GM12874 (cell line): ENCODE data around the gene IGFL2.

Experiments used
- CTCF ChIP-seq: IDR thresholded peaks from 2 replicates; pipeline ENCODE4 v1.5.1; 2011; ENCODE audit warnings: low read depth, mild to moderate bottlenecking, control low read depth, low read length, moderate library complexity; ENCODE audit not compliant: insufficient read depth

IGFL2 gene

GRCh38 chr19:46202872-46203860 is 55.1 kb downstream of the IGFL2 start:
- no peak for TF ChIP-seq CTCF

- no peak for TF ChIP-seq CTCF
Measured at GRCh38 chr19:46204008-46204407, 56.0 kb downstream of the IGFL2 start.

- TF ChIP-seq CTCF = no peak
Measured at GRCh38 chr19:46205183-46205984, 57.3 kb downstream of the IGFL2 start.

- TF ChIP-seq CTCF = no peak
Measured at GRCh38 chr19:46206176-46206575, 58.1 kb downstream of the IGFL2 start.

GRCh38 chr19:46206682-46207081 is 58.6 kb downstream of the IGFL2 start:
- TF ChIP-seq CTCF = no peak

GRCh38 chr19:46209051-46209450 is 61.0 kb downstream of the IGFL2 start:
- TF ChIP-seq CTCF = no peak

- TF ChIP-seq CTCF = no peak
Measured at GRCh38 chr19:46209472-46209871, 61.4 kb downstream of the IGFL2 start.
